SK-N-SH (cell line): Measurements from ENCODE around the gene SCRG1. TPM values are rescaled to one million over a fixed set of nuclear protein-coding genes. Genes with fewer than 3 reads are reported as not detected.

Source experiments
- CTCF ChIA-PET: fragments of 300-600, 350-600 bp; formaldehyde crosslinking; extraction: SDS; loops from one replicate; lab custom pipeline; 2021; lab: Yijun Ruan, JAX
- POLR2A ChIA-PET: fragments of 350-600 bp; sonication (Branson Sonifier 250); formaldehyde crosslinking; extraction: SDS; loops from one replicate; lab custom pipeline; 2020; ENCODE audit warnings: antibody characterized with exemption, inconsistent platforms; lab: Yijun Ruan, JAX
- DNase-seq: peaks from one replicate; pipeline ENCODE4 v3.0.0; 2012
- H2AFZ ChIP-seq: fragments of 200-600 bp; sonication (generic); 2 replicates; pipeline ENCODE4 v1.8.1; 2016; ENCODE audit warnings: antibody characterized with exemption, mild to moderate bottlenecking, low read depth
- H3F3A ChIP-seq: fragments of 200-600 bp; sonication (generic); replicated peaks from 2 replicates; pipeline ENCODE3; 2016; ENCODE audit warnings: antibody characterized with exemption, mild to moderate bottlenecking; ENCODE audit not compliant: insufficient read depth
- H3K27ac ChIP-seq, 2 experiments: fragments of 200-500 bp in 1 of 2; fragments of 200-600 bp in 1 of 2; sonication (Bioruptor generic) in 1 of 2; sonication (generic), shearing (Covaris generic) in 1 of 2; 2 replicates each; pipeline versions ENCODE4 v1.5.1 to v1.6.1; 2014 to 2016; ENCODE audit warnings: low read depth in 2 of 2, inconsistent platforms in 1 of 2, low read length in 1 of 2, mild to moderate bottlenecking in 1 of 2, mixed read lengths in 1 of 2
- H3K27me3 ChIP-seq: fragments of 200-600 bp; sonication (generic), shearing (Covaris generic); 2 replicates; pipeline ENCODE4 v1.6.1; 2016; ENCODE audit warnings: mixed run types; ENCODE audit not compliant: insufficient read depth
- H3K36me3 ChIP-seq, 2 experiments: fragments of 200-500 bp in 1 of 2; fragments of 200-600 bp in 1 of 2; sonication (Bioruptor generic) in 1 of 2; sonication (generic) in 1 of 2; replicated peaks in 1 of 2; 2 replicates each; pipeline versions ENCODE3 to v1.5.1; 2014 to 2016; ENCODE audit warnings: low read length in 1 of 2, mild to moderate bottlenecking in 1 of 2; ENCODE audit not compliant: insufficient read depth in 2 of 2, control insufficient read depth in 1 of 2
- H3K4me1 ChIP-seq, 2 experiments: fragments of 200-500 bp in 1 of 2; fragments of 200-600 bp in 1 of 2; sonication (Bioruptor generic) in 1 of 2; sonication (generic), shearing (Covaris generic) in 1 of 2; 2 replicates each; pipeline versions ENCODE4 v1.5.1 to v1.6.1; 2014 to 2016; ENCODE audit warnings: low read depth in 1 of 2, low read length in 1 of 2, mixed run types in 1 of 2; ENCODE audit not compliant: insufficient read depth in 2 of 2, control insufficient read depth in 1 of 2
- H3K4me2 ChIP-seq: fragments of 200-600 bp; sonication (generic), shearing (Covaris generic); 2 replicates; pipeline ENCODE4 v1.6.1; 2017; ENCODE audit warnings: mixed run types
- H3K4me3 ChIP-seq, 2 experiments: fragments of 200-500 bp in 1 of 2; fragments of 200-600 bp in 1 of 2; sonication (Bioruptor generic) in 1 of 2; sonication (generic), shearing (Covaris generic) in 1 of 2; 2 replicates each; pipeline versions ENCODE4 v1.5.1 to v1.8.1; 2014 to 2016; ENCODE audit warnings: low read depth in 2 of 2, inconsistent platforms in 1 of 2, low read length in 1 of 2, mild to moderate bottlenecking in 1 of 2, mixed read lengths in 1 of 2, moderate library complexity in 1 of 2
- H3K79me2 ChIP-seq: fragments of 200-600 bp; sonication (generic); 2 replicates; pipeline ENCODE4 v1.8.1; 2017; ENCODE audit warnings: mild to moderate bottlenecking; ENCODE audit not compliant: insufficient read depth
- H3K9ac ChIP-seq: fragments of 200-600 bp; sonication (generic); 2 replicates; pipeline ENCODE4 v1.6.1; 2017; ENCODE audit warnings: mixed run types
- H3K9me2 ChIP-seq: fragments of 200-600 bp; sonication (generic); 2 replicates; pipeline ENCODE4 v1.6.1; 2017; ENCODE audit warnings: mixed run types
- H3K9me3 ChIP-seq: fragments of 200-600 bp; sonication (generic); 2 replicates; pipeline ENCODE4 v1.6.1; 2017; ENCODE audit warnings: mixed run types, mild to moderate bottlenecking, moderate library complexity
- H4K20me1 ChIP-seq: fragments of 200-600 bp; sonication (generic); 2 replicates; pipeline ENCODE4 v1.6.1; 2017; ENCODE audit warnings: mild to moderate bottlenecking, mixed run types; ENCODE audit not compliant: insufficient read depth
- CHD2 ChIP-seq: fragments of 150-350 bp; IDR thresholded peaks from 2 replicates; pipeline ENCODE4 v1.6.1; 2018; ENCODE audit warnings: low read length; ENCODE audit not compliant: partially characterized antibody
- EZH2phosphoT487 ChIP-seq: fragments of 200-600 bp; sonication (generic); IDR thresholded peaks from 2 replicates; pipeline ENCODE4 v1.6.1; 2017; ENCODE audit warnings: low read depth, mixed run types, mild to moderate bottlenecking, antibody characterized with exemption, moderate library complexity, borderline replicate concordance
- FOSL2 ChIP-seq: IDR thresholded peaks from 2 replicates; pipeline ENCODE4 v1.4.0; 2012; ENCODE audit warnings: low read depth, mild to moderate bottlenecking, moderate library complexity, borderline replicate concordance
- FOXJ3 ChIP-seq: sonication (generic); formaldehyde crosslinking; IDR thresholded peaks from 2 replicates; pipeline ENCODE4 v1.5.1; 2020; ENCODE audit warnings: mild to moderate bottlenecking, missing genetic modification reagents
- FOXM1 ChIP-seq: IDR thresholded peaks from 2 replicates; pipeline ENCODE4 v1.4.0; 2012; ENCODE audit warnings: low read depth, mild to moderate bottlenecking
- GABPA ChIP-seq: IDR thresholded peaks from 2 replicates; pipeline ENCODE4 v1.4.0; 2012; ENCODE audit warnings: low read depth, mild to moderate bottlenecking
- GATA2 ChIP-seq: sonication (generic); formaldehyde crosslinking; IDR thresholded peaks from 2 replicates; pipeline ENCODE4 v1.5.0; 2020; ENCODE audit warnings: mild to moderate bottlenecking, missing genetic modification reagents
- MEF2A ChIP-seq: IDR thresholded peaks from 2 replicates; pipeline ENCODE4 v1.4.0; 2012; ENCODE audit warnings: low read depth, borderline replicate concordance
- POLR2AphosphoS5 ChIP-seq: IDR thresholded peaks from 2 replicates; pipeline ENCODE4 v1.6.1; 2012; ENCODE audit warnings: low read depth, low read length
- RCOR1 ChIP-seq: fragments of 150-350 bp; IDR thresholded peaks from 2 replicates; pipeline ENCODE4 v1.6.1; 2017; ENCODE audit warnings: antibody characterized with exemption, low read length
- RFX5 ChIP-seq: IDR thresholded peaks from 2 replicates; pipeline ENCODE4 v1.6.1; 2012; ENCODE audit warnings: mild to moderate bottlenecking, improper control_type of control experiment, low read length
- SIN3A ChIP-seq: IDR thresholded peaks from 2 replicates; pipeline ENCODE4 v1.6.1; 2012; ENCODE audit warnings: low read depth, mild to moderate bottlenecking, low read length, moderate library complexity, borderline replicate concordance
- SMC3 ChIP-seq: IDR thresholded peaks from 2 replicates; pipeline ENCODE4 v1.6.1; 2012; ENCODE audit warnings: low read depth, low read length, improper control_type of control experiment
- TEAD4 ChIP-seq: IDR thresholded peaks from 2 replicates; pipeline ENCODE4 v1.4.0; 2012; ENCODE audit warnings: mild to moderate bottlenecking, borderline replicate concordance; ENCODE audit not compliant: insufficient read depth
- YY1 ChIP-seq: IDR thresholded peaks from 2 replicates; pipeline ENCODE4 v1.4.0; 2012; ENCODE audit warnings: low read depth, mild to moderate bottlenecking
- WGBS: methylation state at CpG from one replicate; pipeline ENCODE4 v1.1.6; 2017; ENCODE audit warnings: low lambda C conversion rate; 5-methylcytosine and 5-hydroxymethylcytosine counted together
- polyA plus RNA-seq, 3 experiments: library from polyadenylated mRNA; depleted of rRNA; stranded (reverse); fragments of >200 nt; gene quantifications; 2 replicates each; pipeline ENCODE4 v1.2.3, GENCODE V29; 2012
- TF ChIP-seq, protein P1 (sequence below): fragments of 200-600 bp; sonication (generic); IDR thresholded peaks from 2 replicates; pipeline ENCODE4 v1.6.1; 2017; ENCODE audit warnings: antibody characterized with exemption, mild to moderate bottlenecking, moderate library complexity
- TF ChIP-seq, protein P2 (sequence below): IDR thresholded peaks from 2 replicates; pipeline ENCODE4 v1.4.0; 2012; ENCODE audit warnings: low read depth
- TF ChIP-seq, protein P3 (sequence below): IDR thresholded peaks from 2 replicates; pipeline ENCODE4 v1.4.0; 2012; ENCODE audit warnings: low read depth, borderline replicate concordance
- TF ChIP-seq, protein P4 (sequence below): fragments of 150-350 bp; IDR thresholded peaks from 2 replicates; pipeline ENCODE4 v1.6.1; 2017; ENCODE audit warnings: antibody characterized with exemption, low read length, low read depth, borderline replicate concordance

SCRG1 gene
- polyA plus RNA-seq, 1 of the 3 experiments (the other 2 are of a cell fraction): 0.16 TPM

DNA sequence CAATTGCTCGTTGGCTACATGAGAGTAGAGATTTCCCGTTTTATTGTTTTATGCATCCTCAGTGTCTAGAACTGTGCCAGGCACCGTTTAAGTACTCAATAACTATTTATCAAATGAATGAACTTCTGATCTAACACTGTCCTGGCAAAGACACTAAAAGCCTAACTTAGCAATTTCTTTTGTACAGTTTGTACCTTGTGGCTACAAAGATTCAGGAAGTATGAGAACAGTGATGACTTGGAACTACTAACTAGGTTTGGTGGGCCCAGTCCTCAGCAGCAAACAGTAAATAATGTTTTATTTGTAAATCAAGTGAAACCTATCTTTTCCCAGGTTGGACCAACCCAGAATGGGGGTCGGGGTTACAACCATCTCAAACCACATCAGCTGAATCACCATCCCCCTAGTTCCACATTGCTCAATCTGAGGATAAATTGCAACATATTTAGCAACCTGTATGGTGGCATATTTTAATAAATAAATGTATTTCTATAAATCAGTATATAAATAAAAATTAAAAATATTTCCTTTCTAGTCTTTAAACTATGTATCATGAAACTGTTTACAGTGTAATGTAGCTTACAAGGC, 12.3 kb upstream of the SCRG1 start:
- H3K79me2 ChIP-seq: no peaks in the 10 kb centered on the region
- H3K9ac ChIP-seq: no peak overlapping the region
- no peaks in the 10 kb centered on the region for H3K27me3 ChIP-seq
- H4K20me1 ChIP-seq: no peaks in the 10 kb centered on the region
- no peak overlapping the region for H2AFZ ChIP-seq
- no peak overlapping the region for H3K4me2 ChIP-seq
- TF ChIP-seq SIN3A: no peak
- TF ChIP-seq, protein P1, sequence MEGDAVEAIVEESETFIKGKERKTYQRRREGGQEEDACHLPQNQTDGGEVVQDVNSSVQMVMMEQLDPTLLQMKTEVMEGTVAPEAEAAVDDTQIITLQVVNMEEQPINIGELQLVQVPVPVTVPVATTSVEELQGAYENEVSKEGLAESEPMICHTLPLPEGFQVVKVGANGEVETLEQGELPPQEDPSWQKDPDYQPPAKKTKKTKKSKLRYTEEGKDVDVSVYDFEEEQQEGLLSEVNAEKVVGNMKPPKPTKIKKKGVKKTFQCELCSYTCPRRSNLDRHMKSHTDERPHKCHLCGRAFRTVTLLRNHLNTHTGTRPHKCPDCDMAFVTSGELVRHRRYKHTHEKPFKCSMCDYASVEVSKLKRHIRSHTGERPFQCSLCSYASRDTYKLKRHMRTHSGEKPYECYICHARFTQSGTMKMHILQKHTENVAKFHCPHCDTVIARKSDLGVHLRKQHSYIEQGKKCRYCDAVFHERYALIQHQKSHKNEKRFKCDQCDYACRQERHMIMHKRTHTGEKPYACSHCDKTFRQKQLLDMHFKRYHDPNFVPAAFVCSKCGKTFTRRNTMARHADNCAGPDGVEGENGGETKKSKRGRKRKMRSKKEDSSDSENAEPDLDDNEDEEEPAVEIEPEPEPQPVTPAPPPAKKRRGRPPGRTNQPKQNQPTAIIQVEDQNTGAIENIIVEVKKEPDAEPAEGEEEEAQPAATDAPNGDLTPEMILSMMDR: no peak
- no peak for TF ChIP-seq CHD2
- no peak for TF ChIP-seq RFX5
- no peak for TF ChIP-seq YY1
- TF ChIP-seq FOSL2: no peak
- TF ChIP-seq GABPA: no peak
- TF ChIP-seq FOXM1: no peak
- TF ChIP-seq, protein P2, sequence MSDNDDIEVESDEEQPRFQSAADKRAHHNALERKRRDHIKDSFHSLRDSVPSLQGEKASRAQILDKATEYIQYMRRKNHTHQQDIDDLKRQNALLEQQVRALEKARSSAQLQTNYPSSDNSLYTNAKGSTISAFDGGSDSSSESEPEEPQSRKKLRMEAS: no peak
- TF ChIP-seq, protein P3, sequence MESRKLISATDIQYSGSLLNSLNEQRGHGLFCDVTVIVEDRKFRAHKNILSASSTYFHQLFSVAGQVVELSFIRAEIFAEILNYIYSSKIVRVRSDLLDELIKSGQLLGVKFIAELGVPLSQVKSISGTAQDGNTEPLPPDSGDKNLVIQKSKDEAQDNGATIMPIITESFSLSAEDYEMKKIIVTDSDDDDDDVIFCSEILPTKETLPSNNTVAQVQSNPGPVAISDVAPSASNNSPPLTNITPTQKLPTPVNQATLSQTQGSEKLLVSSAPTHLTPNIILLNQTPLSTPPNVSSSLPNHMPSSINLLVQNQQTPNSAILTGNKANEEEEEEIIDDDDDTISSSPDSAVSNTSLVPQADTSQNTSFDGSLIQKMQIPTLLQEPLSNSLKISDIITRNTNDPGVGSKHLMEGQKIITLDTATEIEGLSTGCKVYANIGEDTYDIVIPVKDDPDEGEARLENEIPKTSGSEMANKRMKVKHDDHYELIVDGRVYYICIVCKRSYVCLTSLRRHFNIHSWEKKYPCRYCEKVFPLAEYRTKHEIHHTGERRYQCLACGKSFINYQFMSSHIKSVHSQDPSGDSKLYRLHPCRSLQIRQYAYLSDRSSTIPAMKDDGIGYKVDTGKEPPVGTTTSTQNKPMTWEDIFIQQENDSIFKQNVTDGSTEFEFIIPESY: no peak
- TF ChIP-seq POLR2AphosphoS5: no peak
- no peak for TF ChIP-seq SMC3
- TF ChIP-seq FOXJ3 (CRISPR knock-in tag): no peak
- TF ChIP-seq MEF2A: no peak
- no peak for TF ChIP-seq GATA2 (CRISPR knock-in tag)
- TF ChIP-seq, protein P4, sequence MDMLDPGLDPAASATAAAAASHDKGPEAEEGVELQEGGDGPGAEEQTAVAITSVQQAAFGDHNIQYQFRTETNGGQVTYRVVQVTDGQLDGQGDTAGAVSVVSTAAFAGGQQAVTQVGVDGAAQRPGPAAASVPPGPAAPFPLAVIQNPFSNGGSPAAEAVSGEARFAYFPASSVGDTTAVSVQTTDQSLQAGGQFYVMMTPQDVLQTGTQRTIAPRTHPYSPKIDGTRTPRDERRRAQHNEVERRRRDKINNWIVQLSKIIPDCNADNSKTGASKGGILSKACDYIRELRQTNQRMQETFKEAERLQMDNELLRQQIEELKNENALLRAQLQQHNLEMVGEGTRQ: no peak
- TF ChIP-seq TEAD4: no peak
- no peak for TF ChIP-seq EZH2phosphoT487
- TF ChIP-seq RCOR1: no peak
- no peaks in the 10 kb centered on the region for H3F3A ChIP-seq
- no peak for DNase-seq
- ChIA-PET CTCF (interaction anchor here (0.6 to 8.3 kb wide), 6 partner anchors 9 to 110 kb away, joined by 3 to 82 read pairs (median 6); partner anchors contain the start of gene SCRG1), POLR2A (no interaction called here)
- peaks cover 0 to 13% of the 10 kb centered on the region in 2 experiments; a peak in 1 of 4 replicates for H3K4me1 ChIP-seq
- 58% methylated on average over 4 of the region's 4 CpGs for WGBS
- peaks cover 0 to under 1% of the 10 kb centered on the region in 2 experiments for H3K36me3 ChIP-seq
- H3K9me3 ChIP-seq: no peaks in the 10 kb centered on the region
- no peak overlapping the region for H3K27ac ChIP-seq
- H3K9me2 ChIP-seq: no peaks in the 10 kb centered on the region
- no peak overlapping the region for H3K4me3 ChIP-seq
